Peyer's patch (tissue), 4 donors: Measurements from ENCODE around the gene TMEM218. TPM values are rescaled to one million over a fixed set of nuclear protein-coding genes. Genes with fewer than 3 reads are reported as not detected.

Experiments used
- DNase-seq, 3 donors: peaks; one replicate each; pipeline ENCODE4 v3.0.0-alpha.2; 2017 to 2019
- H3K27ac ChIP-seq, 4 donors: fragments of 200-600 bp; sonication (generic); one replicate each; pipeline ENCODE4 v1.5.1; 2016 to 2019
- H3K27me3 ChIP-seq, 2 donors: fragments of 200-600 bp; sonication (generic); one replicate each; pipeline ENCODE4 v1.5.1; 2019
- H3K36me3 ChIP-seq, 3 donors: fragments of 200-600 bp; sonication (generic); one replicate each; pipeline ENCODE4 v1.5.1; 2016 to 2019
- H3K4me1 ChIP-seq, 4 donors: fragments of 200-600 bp; sonication (generic); one replicate each; pipeline ENCODE4 v1.5.1; 2016 to 2019
- H3K4me3 ChIP-seq, 4 donors: fragments of 200-600 bp; sonication (generic); 1 replicate in 3 of 4; 2 replicates in 1 of 4; pipeline ENCODE4 v1.5.1; 2016 to 2019; ENCODE audit warnings: mild to moderate bottlenecking in 1 of 4
- H3K9me3 ChIP-seq, 4 donors: fragments of 200-600 bp; sonication (generic); one replicate each; pipeline ENCODE4 v1.5.1; 2016 to 2019; ENCODE audit warnings: mild to moderate bottlenecking in 1 of 4
- CTCF ChIP-seq, 6 experiments: fragments of 450-650 bp in 4 of 6; fragments of 200-600 bp in 2 of 6; sonication (generic) in 1 of 6; IDR thresholded peaks; one replicate each; pipeline ENCODE4 v1.5.1; 2017 to 2019; ENCODE audit warnings: antibody characterized with exemption in 6 of 6, mild to moderate bottlenecking in 3 of 6, moderate library complexity in 1 of 6
- POLR2A ChIP-seq, 2 donors: fragments of 450-650 bp; IDR thresholded peaks; one replicate each; pipeline ENCODE4 v1.5.1; 2017; ENCODE audit warnings: antibody characterized with exemption in 2 of 2, mild to moderate bottlenecking in 2 of 2, moderate library complexity in 2 of 2
- total RNA-seq, 4 donors: library from RNA; depleted of rRNA; stranded (reverse); fragments of >200 nt; gene quantifications; one replicate each; pipeline ENCODE4 v1.1.0, GENCODE V29; 2016

Gene TMEM218
- total RNA-seq, 4 donors from 2014 or later = 11.4 to 19.2 (median 15.4) TPM

- no peaks in the 10 kb centered on the region for H3K4me1 ChIP-seq
- H3K9me3 ChIP-seq = no peaks in the 10 kb centered on the region
- no peaks in the 10 kb centered on the region for H3K27me3 ChIP-seq
- H3K27ac ChIP-seq = no peak overlapping the region
- no peaks in the 10 kb centered on the region for H3K36me3 ChIP-seq
- no peak overlapping the region for H3K4me3 ChIP-seq
- no peak for DNase-seq
- TF ChIP-seq POLR2A (IDR thresholded peaks at IDR 0.05) = no peak
- no peak for TF ChIP-seq CTCF (IDR thresholded peaks at IDR 0.05)
Measured at GRCh38 chr11:125124618-125124992, 13.2 kb upstream of the TMEM218 start.

- no peak overlapping the region for H3K4me3 ChIP-seq
- TF ChIP-seq CTCF (IDR thresholded peaks at IDR 0.05) (peak in 5 of 6 experiments; percentile 36 to 49 (median 38)), POLR2A (IDR thresholded peaks at IDR 0.05) (no peak)
- no peaks in the 10 kb centered on the region for H3K4me1 ChIP-seq
- no peaks in the 10 kb centered on the region for H3K27me3 ChIP-seq
- no peaks in the 10 kb centered on the region for H3K36me3 ChIP-seq
- DNase-seq = peak in 2 of 3 donors; percentile 52 to 75
- no peak overlapping the region for H3K27ac ChIP-seq
- no peaks in the 10 kb centered on the region for H3K9me3 ChIP-seq
Measured at GRCh38 chr11:125123947-125124617, 12.7 kb upstream of the TMEM218 start.

DNA sequence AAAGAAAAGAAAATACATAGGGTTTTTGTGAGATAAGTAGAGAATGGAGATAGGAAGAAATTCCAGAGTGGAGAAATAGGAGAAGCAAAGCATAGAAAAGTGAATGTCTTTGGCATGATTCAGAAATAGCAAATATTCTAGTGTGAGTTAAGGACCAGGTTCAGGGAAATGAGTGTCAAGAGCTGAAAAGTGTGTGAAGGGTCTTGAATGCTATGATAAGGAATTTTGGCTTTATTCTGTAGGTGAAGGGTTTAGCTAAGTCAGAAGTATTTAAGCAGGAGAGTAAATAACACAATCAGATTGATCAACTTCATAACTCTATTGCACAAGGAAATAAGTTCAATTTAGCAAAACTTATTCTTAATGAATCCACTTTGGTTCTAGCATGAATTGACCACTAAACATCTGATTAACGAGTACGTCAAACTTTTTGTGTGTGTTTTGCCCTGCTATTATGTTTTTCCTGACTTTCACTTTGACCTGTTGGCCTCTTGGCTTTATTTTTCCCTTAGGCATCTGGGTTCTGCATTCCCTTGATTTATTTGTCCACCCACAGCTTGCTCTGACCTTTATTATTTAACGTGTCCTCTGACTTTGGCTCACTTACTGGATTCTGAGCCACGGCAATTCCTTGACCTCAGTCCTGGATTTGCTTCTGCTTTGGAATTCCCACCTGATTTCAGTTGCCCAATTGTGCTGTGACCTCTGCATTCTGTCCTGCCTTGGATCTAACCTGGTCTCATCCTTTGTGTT lies 11.9 kb upstream of the TMEM218 start:
- H3K27ac ChIP-seq = no peak overlapping the region
- no peaks in the 10 kb centered on the region for H3K27me3 ChIP-seq
- H3K36me3 ChIP-seq = no peaks in the 10 kb centered on the region
- no peak overlapping the region for H3K4me3 ChIP-seq
- H3K4me1 ChIP-seq = no peaks in the 10 kb centered on the region
- no peak for TF ChIP-seq CTCF (IDR thresholded peaks at IDR 0.05)
- no peak for TF ChIP-seq POLR2A (IDR thresholded peaks at IDR 0.05)
- H3K9me3 ChIP-seq = no peaks in the 10 kb centered on the region
- no peak for DNase-seq

GRCh38 chr11:125117429-125117828 lies 6.0 kb upstream of the TMEM218 start:
- no peaks in the 10 kb centered on the region for H3K36me3 ChIP-seq

DNA sequence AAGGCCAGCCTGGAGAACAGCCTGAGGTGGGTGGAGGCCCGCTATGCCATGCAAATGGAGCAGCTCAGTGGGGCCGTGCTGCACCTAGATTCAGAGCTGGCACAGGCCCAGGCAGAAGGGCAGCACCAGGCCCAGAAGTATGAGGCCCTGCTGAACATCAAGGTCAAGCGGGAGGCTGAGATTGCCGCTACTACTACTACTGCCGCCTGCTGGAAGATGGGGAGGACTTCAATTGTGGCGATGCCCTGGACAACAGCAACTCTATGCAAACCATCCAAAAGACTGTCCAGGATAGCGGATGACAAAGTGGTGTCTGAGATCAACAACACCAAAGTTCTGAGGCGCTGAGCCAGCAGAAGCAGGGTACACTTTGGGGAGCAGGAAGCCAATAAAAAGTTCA lies 3.1 kb upstream of the TMEM218 start:
- H3K27me3 ChIP-seq = no peaks in the 10 kb centered on the region
- no peak for DNase-seq
- peaks cover 0 to 6% (median 2%) of the 10 kb centered on the region in 4 donors for H3K4me1 ChIP-seq
- no peaks in the 10 kb centered on the region for H3K9me3 ChIP-seq
- no peak overlapping the region for H3K4me3 ChIP-seq
- TF ChIP-seq POLR2A (IDR thresholded peaks at IDR 0.05) (no peak), CTCF (IDR thresholded peaks at IDR 0.05) (no peak)
- H3K27ac ChIP-seq = no peak overlapping the region
- H3K36me3 ChIP-seq = no peaks in the 10 kb centered on the region

More at GRCh38 chr11:125117429-125117828, 6.0 kb upstream of the TMEM218 start:
- Histone ChIP-seq H3K27ac (no peak overlapping the region), H3K4me1 (no peaks in the 10 kb centered on the region), H3K9me3 (no peaks in the 10 kb centered on the region), H3K27me3 (no peaks in the 10 kb centered on the region), H3K4me3 (no peak overlapping the region)
- DNase-seq = no peak
- TF ChIP-seq CTCF (IDR thresholded peaks at IDR 0.05) (no peak), POLR2A (IDR thresholded peaks at IDR 0.05) (no peak)
